Gastroesophageal sphincter (tissue), 4 donors: ENCODE results near the gene SASS6. TPM values are rescaled to one million over a fixed set of nuclear protein-coding genes. Genes with fewer than 3 reads are reported as not detected.
"Not testable (repeated sequence)": the region's sequence is repeated elsewhere in the genome, so short reads cannot be mapped to it uniquely, and the experiment has no call there.

Experiments used
- ATAC-seq: fragments of 150-250 bp; one replicate; pipeline ENCODE4 v1.9.1; 2016; ENCODE audit warnings: mild to moderate bottlenecking, moderate library complexity
- H3K27ac ChIP-seq, 4 donors: fragments of 200-600 bp; sonication (generic) in 3 of 4; 1 replicate in 3 of 4; 2 replicates in 1 of 4; pipeline ENCODE4 v1.5.1; 2016 to 2019
- H3K27me3 ChIP-seq: fragments of 200-600 bp; sonication (generic); one replicate; pipeline ENCODE4 v1.5.1; 2019
- H3K36me3 ChIP-seq, 2 donors: fragments of 200-600 bp; sonication (generic); one replicate each; pipeline ENCODE4 v1.5.1; 2019; ENCODE audit warnings: control low read depth in 1 of 2
- H3K4me1 ChIP-seq, 3 donors: fragments of 200-600 bp; sonication (generic); 1 replicate in 2 of 3; 2 replicates in 1 of 3; pipeline ENCODE4 v1.5.1; 2016 to 2019; ENCODE audit warnings: control low read depth in 2 of 3
- H3K4me3 ChIP-seq, 2 donors: fragments of 200-600 bp; sonication (generic); one replicate each; pipeline ENCODE4 v1.5.1; 2019; ENCODE audit warnings: mild to moderate bottlenecking in 1 of 2, moderate library complexity in 1 of 2
- H3K9me3 ChIP-seq, 3 donors: fragments of 200-600 bp; sonication (generic); one replicate each; pipeline ENCODE4 v1.5.1; 2017 to 2019; ENCODE audit warnings: control low read depth in 2 of 3
- EP300 ChIP-seq: sonication (generic); formaldehyde crosslinking; IDR thresholded peaks from one replicate; pipeline ENCODE4 v1.6.1; 2017; ENCODE audit warnings: antibody characterized with exemption, mild to moderate bottlenecking
- POLR2A ChIP-seq, 2 donors: fragments of 450-650 bp; IDR thresholded peaks; one replicate each; pipeline ENCODE4 v1.6.1; 2017; ENCODE audit warnings: antibody characterized with exemption in 2 of 2, mild to moderate bottlenecking in 2 of 2, moderate library complexity in 1 of 2
- POLR2AphosphoS5 ChIP-seq: sonication (generic); formaldehyde crosslinking; IDR thresholded peaks from one replicate; pipeline ENCODE4 v1.6.1; 2017; ENCODE audit warnings: antibody characterized with exemption
- WGBS, 2 donors: methylation state at CpG; one replicate each; pipeline ENCODE4 v1.1.5; 2018; ENCODE audit warnings: low coverage in 1 of 2; 5-methylcytosine and 5-hydroxymethylcytosine counted together
- total RNA-seq, 4 donors: library from RNA; depleted of rRNA; stranded (reverse); fragments of >200 nt; gene quantifications; one replicate each; pipeline ENCODE4 v1.1.0, GENCODE V29; 2016
- TF ChIP-seq, protein P1 (sequence below), 4 experiments: fragments of 200-600 bp in 2 of 4; fragments of 450-650 bp in 2 of 4; sonication (generic) in 1 of 4; IDR thresholded peaks; one replicate each; pipeline ENCODE4 v1.5.1; 2017 to 2019; ENCODE audit warnings: antibody characterized with exemption in 4 of 4, mild to moderate bottlenecking in 2 of 4, moderate library complexity in 2 of 4

SASS6 gene
- total RNA-seq, 4 donors from 2014 or later, result 2.8 to 4.0 (median 3.0) TPM

DNA sequence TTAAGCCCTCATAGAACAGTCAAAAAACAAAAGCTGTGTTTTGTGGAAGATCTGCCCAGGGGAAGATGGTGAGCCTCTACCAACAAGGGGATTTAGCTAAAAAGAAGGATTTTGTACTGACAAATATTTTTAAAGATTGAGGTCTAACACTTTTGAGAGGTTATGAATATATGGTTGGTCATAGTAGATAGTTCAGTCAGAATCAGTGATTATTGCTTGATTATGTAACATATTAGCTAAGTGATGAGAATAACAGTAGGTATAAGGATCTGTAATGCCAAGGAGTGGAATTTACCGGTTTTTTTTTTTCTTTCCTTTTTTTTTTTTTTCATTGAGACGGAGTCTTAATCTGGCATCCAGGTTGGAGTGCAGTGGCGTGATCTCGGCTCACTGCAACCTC lies 79.0 kb downstream of the SASS6 start:
- Histone ChIP-seq H3K27ac (no peak overlapping the region), H3K4me1 (peaks cover 0 to 48% (median 6%) of the 10 kb centered on the region in 3 donors), H3K9me3 (no peaks in the 10 kb centered on the region), H3K27me3 (no peaks in the 10 kb centered on the region), H3K4me3 (no peak overlapping the region), H3K36me3 (peaks cover 0 to 21% of the 10 kb centered on the region in 2 donors)
- no peak for TF ChIP-seq POLR2A (IDR thresholded peaks at IDR 0.05)
- TF ChIP-seq, protein P1, sequence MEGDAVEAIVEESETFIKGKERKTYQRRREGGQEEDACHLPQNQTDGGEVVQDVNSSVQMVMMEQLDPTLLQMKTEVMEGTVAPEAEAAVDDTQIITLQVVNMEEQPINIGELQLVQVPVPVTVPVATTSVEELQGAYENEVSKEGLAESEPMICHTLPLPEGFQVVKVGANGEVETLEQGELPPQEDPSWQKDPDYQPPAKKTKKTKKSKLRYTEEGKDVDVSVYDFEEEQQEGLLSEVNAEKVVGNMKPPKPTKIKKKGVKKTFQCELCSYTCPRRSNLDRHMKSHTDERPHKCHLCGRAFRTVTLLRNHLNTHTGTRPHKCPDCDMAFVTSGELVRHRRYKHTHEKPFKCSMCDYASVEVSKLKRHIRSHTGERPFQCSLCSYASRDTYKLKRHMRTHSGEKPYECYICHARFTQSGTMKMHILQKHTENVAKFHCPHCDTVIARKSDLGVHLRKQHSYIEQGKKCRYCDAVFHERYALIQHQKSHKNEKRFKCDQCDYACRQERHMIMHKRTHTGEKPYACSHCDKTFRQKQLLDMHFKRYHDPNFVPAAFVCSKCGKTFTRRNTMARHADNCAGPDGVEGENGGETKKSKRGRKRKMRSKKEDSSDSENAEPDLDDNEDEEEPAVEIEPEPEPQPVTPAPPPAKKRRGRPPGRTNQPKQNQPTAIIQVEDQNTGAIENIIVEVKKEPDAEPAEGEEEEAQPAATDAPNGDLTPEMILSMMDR (IDR thresholded peaks at IDR 0.05), result no peak
- no peak for TF ChIP-seq POLR2AphosphoS5
- TF ChIP-seq EP300, result no peak
- no peak for ATAC-seq
- WGBS, 2 donors, result 81 to 87% methylated on average over 2 to 4 of the region's 4 CpGs

DNA sequence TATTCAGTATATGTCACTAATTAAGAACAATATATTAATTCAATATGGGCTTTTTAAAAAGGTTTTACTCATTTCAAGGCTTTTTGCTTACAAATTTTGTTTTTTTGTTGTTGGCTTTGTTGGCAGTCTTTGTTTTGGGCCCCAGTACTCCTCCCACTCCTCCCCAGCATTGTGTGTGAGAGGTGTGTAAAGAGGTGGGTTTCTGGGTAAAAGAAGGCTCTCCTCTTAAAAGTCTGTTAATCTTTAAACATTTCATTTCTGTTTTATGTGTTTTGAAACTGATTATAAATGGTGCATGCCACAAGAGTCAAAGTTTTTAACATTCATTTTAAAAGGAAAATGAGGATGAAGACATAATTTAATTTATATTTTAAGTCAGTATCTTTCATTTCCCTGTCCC lies 79.6 kb downstream of the SASS6 start:
- ATAC-seq, result no peak
- no peaks in the 10 kb centered on the region for H3K9me3 ChIP-seq
- no peak for TF ChIP-seq EP300
- TF ChIP-seq, protein P1 (IDR thresholded peaks at IDR 0.05), result no peak
- no peak for TF ChIP-seq POLR2A (IDR thresholded peaks at IDR 0.05)
- no peak for TF ChIP-seq POLR2AphosphoS5
- H3K4me3 ChIP-seq, result no peak overlapping the region
- H3K27me3 ChIP-seq, result no peaks in the 10 kb centered on the region
- peaks cover 0 to 16% of the 10 kb centered on the region in 2 donors for H3K36me3 ChIP-seq
- no peak overlapping the region for H3K27ac ChIP-seq
- H3K4me1 ChIP-seq, result peaks cover 0 to 54% (median 6%) of the 10 kb centered on the region in 3 donors

DNA sequence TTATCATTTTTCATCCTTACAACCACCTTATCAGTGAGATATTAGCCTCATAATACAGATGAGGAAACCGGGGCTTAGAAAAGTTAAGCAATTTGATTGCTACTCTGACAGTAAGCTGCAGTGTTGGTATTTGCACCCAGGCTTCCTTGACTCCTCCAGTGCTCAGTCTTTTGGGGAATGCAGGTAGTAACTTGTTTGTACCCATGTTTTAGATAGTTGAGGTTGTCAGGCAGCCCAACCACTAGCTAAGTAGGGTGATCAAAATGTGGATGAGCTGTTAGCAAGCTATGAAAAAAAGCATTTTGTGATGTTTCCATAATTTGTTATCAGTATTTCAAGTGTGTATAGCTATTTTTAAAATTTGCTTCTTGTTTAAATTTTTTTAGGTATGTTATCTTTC lies 80.8 kb downstream of the SASS6 start:
- Histone ChIP-seq H3K9me3 (no peaks in the 10 kb centered on the region), H3K4me3 (no peak overlapping the region)

DNA sequence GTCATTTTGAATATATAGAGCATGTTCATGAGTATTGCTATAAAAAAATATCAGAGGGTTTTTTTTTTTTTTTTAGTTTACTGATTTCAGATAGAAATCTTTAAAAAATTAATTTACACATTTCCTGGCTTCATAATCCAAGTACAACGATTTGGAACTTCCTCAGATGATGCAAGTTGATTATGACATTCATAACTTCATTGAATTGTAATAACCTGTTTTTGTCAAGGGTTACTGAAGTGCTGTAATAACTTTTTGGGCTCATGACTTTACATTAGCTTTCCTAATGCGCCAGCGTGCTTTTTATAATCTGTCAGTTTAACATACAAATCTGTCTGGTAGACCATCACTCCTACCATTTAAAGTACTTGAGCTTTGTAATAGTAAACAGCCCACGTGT lies 81.3 kb downstream of the SASS6 start:
- ATAC-seq, result no peak
- H3K4me3 ChIP-seq, result no peak overlapping the region
- H3K27ac ChIP-seq, result no peak overlapping the region
- H3K27me3 ChIP-seq, result no peaks in the 10 kb centered on the region
- peaks cover 0 to 6% of the 10 kb centered on the region in 2 donors for H3K36me3 ChIP-seq
- H3K4me1 ChIP-seq, result peaks cover 0 to 67% (median 6%) of the 10 kb centered on the region in 3 donors
- TF ChIP-seq POLR2A (IDR thresholded peaks at IDR 0.05), result no peak
- no peak for TF ChIP-seq EP300
- TF ChIP-seq, protein P1 (IDR thresholded peaks at IDR 0.05), result no peak
- TF ChIP-seq POLR2AphosphoS5, result no peak
- WGBS, 2 donors, result 58 to 68% methylated on average over 4 of the region's 4 CpGs
- no peaks in the 10 kb centered on the region for H3K9me3 ChIP-seq

More for the DNA sequence above, 80.8 kb downstream of the SASS6 start:
- WGBS, 2 donors, result 33 to 100% methylated on average over 1 of the region's 1 CpG
- Histone ChIP-seq H3K36me3 (peaks cover 0 to 8% of the 10 kb centered on the region in 2 donors), H3K27ac (no peak overlapping the region), H3K4me1 (peaks cover 0 to 62% (median 6%) of the 10 kb centered on the region in 3 donors), H3K27me3 (no peaks in the 10 kb centered on the region)
- ATAC-seq, result no peak
- TF ChIP-seq POLR2AphosphoS5 (no peak), POLR2A (IDR thresholded peaks at IDR 0.05) (no peak), EP300 (no peak)
- TF ChIP-seq, protein P1 (IDR thresholded peaks at IDR 0.05), result no peak

DNA sequence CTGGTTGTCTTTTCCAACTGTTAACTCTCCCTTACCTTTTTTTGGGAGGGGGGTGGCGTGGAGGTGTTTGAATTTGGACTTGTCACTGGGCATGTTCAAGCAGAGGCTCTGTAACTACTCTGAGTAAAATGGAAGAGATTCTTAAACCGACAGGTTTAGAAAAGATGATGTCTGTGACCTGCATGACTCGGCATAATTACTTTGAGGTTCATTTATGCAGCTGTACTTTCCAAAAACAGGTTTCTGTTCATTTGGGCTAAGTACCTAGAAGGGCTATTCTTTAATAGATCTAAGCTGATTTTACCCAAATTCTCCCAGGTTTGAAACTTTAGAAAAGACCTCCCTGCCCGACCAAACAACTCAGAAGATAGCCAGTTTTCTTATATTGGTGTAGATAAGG lies 82.6 kb downstream of the SASS6 start:
- peaks cover 0 to 67% (median 6%) of the 10 kb centered on the region in 3 donors for H3K4me1 ChIP-seq
- H3K4me3 ChIP-seq, result no peak overlapping the region
- H3K27ac ChIP-seq, result no peak overlapping the region
- H3K9me3 ChIP-seq, result no peaks in the 10 kb centered on the region
- no peaks in the 10 kb centered on the region for H3K27me3 ChIP-seq
- no peak for TF ChIP-seq POLR2AphosphoS5
- TF ChIP-seq EP300, result no peak
- no peak for TF ChIP-seq POLR2A (IDR thresholded peaks at IDR 0.05)
- TF ChIP-seq, protein P1 (IDR thresholded peaks at IDR 0.05), result no peak
- no peak for ATAC-seq
- peaks cover 0 to 4% of the 10 kb centered on the region in 2 donors for H3K36me3 ChIP-seq
- WGBS, 2 donors, result 80 to 88% methylated on average over 3 to 4 of the region's 4 CpGs

DNA sequence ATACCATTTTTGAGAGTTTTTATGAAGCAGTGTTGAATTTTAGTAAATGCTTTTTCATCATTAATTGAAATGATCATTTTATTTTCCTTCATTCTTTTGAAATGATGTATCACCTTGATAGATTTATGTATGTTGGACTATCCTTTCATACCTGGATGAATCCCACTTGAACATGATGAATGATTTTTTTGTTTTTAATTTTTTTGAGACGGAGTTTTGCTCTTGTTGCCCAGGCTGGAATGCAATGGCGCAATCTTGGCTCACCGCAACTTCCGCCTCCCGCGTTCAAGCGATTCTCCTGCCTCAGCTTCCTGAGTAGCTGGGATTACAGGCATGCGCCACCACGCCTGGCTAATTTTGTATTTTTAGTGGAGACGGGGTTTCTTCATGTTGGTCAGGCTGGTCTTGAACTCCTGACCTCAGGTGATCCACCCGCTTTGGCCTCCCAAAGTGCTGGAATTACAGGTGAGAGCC lies 85.5 kb downstream of the SASS6 start:
- H3K4me3 ChIP-seq, H3K27me3 ChIP-seq, ATAC-seq, H3K9me3 ChIP-seq, H3K27ac ChIP-seq, H3K36me3 ChIP-seq: not testable (repeated sequence)
- 93% methylated on average over 9 to 10 of the region's 11 CpGs for WGBS, 2 donors
- peaks cover 0 to 65% (median 6%) of the 10 kb centered on the region in 3 donors for H3K4me1 ChIP-seq
